ENCODE measurements around the gene TP53INP2. TPM values are rescaled to one million over a fixed set of nuclear protein-coding genes. Genes with fewer than 3 reads are reported as not detected.

Gene TP53INP2
- total RNA-seq, 1 experiment from 2014 or later, result 29.7 TPM

- TSS peak; percentile 53 for BruUV-seq (replicated peaks)
- POLR2A ChIA-PET, result interaction anchor here (0.5 kb wide), 2 partner anchors 167 to 1037 kb away, joined by 3 to 5 read pairs; no protein-coding TSS in a partner anchor
- Mint-ChIP-seq H3K9me3 (ENCODE audit: unreplicated experiment) (no peaks in the 10 kb centered on the region), H3K36me3 (ENCODE audit: insufficient read depth, unreplicated experiment) (peaks cover 33% of the 10 kb centered on the region), H3K27me3 (ENCODE audit: insufficient read depth, unreplicated experiment) (peaks cover 3% of the 10 kb centered on the region), H3K4me1 (ENCODE audit: low read depth, unreplicated experiment) (peaks cover 44% of the 10 kb centered on the region), H3K27ac (ENCODE audit: unreplicated experiment) (peak overlapping the region; percentile 99), H3K4me3 (ENCODE audit: unreplicated experiment) (peak overlapping the region; percentile 99)
- DNase-seq, result no peak
- Histone ChIP-seq H3K4me1 (peaks cover 34% of the 10 kb centered on the region), H3K27me3 (replicated peaks; ENCODE audit: control insufficient read depth, insufficient read depth, low read length) (no peaks in the 10 kb centered on the region), H3K36me3 (ENCODE audit: control insufficient read depth, insufficient read depth, low read length) (no peaks in the 10 kb centered on the region), H3K4me3 (ENCODE audit: low read depth, low read length) (peak overlapping the region; percentile 48), H3K9me3 (no peaks in the 10 kb centered on the region)
- intact Hi-C loops (cut with micrococcal nuclease; ENCODE audit: unreplicated experiment), result loop anchor here (2.0 to 5.0 kb wide), 3 partner anchors 62 to 514 kb away; no protein-coding TSS in a partner anchor
- TF ChIP-seq, protein P1, sequence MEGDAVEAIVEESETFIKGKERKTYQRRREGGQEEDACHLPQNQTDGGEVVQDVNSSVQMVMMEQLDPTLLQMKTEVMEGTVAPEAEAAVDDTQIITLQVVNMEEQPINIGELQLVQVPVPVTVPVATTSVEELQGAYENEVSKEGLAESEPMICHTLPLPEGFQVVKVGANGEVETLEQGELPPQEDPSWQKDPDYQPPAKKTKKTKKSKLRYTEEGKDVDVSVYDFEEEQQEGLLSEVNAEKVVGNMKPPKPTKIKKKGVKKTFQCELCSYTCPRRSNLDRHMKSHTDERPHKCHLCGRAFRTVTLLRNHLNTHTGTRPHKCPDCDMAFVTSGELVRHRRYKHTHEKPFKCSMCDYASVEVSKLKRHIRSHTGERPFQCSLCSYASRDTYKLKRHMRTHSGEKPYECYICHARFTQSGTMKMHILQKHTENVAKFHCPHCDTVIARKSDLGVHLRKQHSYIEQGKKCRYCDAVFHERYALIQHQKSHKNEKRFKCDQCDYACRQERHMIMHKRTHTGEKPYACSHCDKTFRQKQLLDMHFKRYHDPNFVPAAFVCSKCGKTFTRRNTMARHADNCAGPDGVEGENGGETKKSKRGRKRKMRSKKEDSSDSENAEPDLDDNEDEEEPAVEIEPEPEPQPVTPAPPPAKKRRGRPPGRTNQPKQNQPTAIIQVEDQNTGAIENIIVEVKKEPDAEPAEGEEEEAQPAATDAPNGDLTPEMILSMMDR (IDR thresholded peaks at IDR 0.05; ENCODE audit: insufficient read depth in 1 of 2, low read depth in 1 of 2, low read length in 1 of 2, severe bottlenecking in 1 of 2, unreplicated experiment in 1 of 2), result no peak
- CTCF ChIA-PET, result interaction anchor here (0.6 to 3.5 kb wide), 6 partner anchors 57 to 392 kb away, joined by 3 to 15 read pairs (median 4); no protein-coding TSS in a partner anchor
These were observed 858 bp downstream of the TP53INP2 start for GRCh38 chr20:34705008-34705396.

DNA sequence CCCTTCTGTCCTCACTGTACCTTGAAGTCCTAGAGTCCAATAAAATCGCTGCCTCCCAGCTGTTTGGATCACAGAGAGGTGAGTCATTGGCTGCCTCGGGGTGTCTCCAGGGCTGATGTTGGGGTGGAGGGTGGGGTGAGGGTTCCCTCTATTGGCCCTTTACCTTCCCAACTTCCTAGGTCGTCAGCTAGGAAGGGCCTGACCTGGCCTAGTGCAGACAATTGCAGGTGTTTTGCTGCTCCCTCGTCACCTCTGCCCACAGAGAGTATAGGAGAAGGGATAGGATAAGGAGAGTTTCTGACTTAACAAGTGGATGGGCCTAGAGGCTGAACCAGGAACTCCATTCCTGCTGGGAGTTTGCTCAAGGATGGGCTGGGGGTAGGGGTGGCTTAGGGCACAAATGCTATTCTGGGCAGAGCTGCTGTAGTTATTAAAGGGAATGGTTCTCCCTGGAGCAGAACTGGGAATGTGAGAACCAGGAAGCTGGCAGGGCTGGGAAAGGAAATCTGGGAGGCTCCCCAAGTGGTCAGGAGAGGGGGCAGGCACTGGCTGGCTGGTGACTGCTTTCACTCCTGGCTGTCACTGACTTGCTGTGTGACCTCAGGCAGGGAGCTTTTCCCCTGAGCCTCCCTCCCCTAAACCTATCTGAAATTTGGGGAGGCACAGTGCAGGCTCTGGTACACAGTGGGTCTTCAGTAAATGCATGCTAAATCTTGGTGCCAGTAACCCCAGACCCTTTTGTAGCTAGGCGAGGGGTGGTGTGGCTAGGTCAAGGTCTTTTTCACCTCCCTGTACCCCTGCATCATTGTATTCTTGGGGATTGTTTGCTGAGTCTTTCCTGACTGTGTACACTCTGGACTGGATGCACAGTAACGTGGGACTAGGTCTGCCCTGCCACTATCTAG, 1.5 kb downstream of the TP53INP2 start:
- Mint-ChIP-seq H3K36me3 (ENCODE audit: insufficient read depth, unreplicated experiment) (peaks cover 39% of the 10 kb centered on the region), H3K27me3 (ENCODE audit: insufficient read depth, unreplicated experiment) (peaks cover 3% of the 10 kb centered on the region), H3K9me3 (ENCODE audit: unreplicated experiment) (no peaks in the 10 kb centered on the region), H3K27ac (ENCODE audit: unreplicated experiment) (peak overlapping the region; percentile 99), H3K4me1 (ENCODE audit: low read depth, unreplicated experiment) (peaks cover 50% of the 10 kb centered on the region), H3K4me3 (ENCODE audit: unreplicated experiment) (peak overlapping the region; percentile 99)
- no peaks in the 10 kb centered on the region for H3K36me3 ChIP-seq (ENCODE audit: control insufficient read depth, insufficient read depth, low read length)
- H3K4me1 ChIP-seq, result peaks cover 40% of the 10 kb centered on the region
- no peaks in the 10 kb centered on the region for H3K27me3 ChIP-seq (replicated peaks; ENCODE audit: control insufficient read depth, insufficient read depth, low read length)
- intact Hi-C loops (cut with micrococcal nuclease; ENCODE audit: unreplicated experiment), result loop anchor here (2.0 to 5.0 kb wide), 3 partner anchors 62 to 515 kb away; no protein-coding TSS in a partner anchor
- DNase-seq, result peak; percentile 63 to 80
- H3K4me3 ChIP-seq (ENCODE audit: low read depth, low read length), result no peak overlapping the region
- no TSS peak for BruUV-seq (replicated peaks)
- ChIA-PET POLR2A (interaction anchor here (0.5 kb wide), 2 partner anchors 168 to 1037 kb away, joined by 3 to 5 read pairs; no protein-coding TSS in a partner anchor), CTCF (interaction anchor here (0.6 to 3.5 kb wide), 7 partner anchors 24 to 393 kb away, joined by 3 to 15 read pairs (median 3); no protein-coding TSS in a partner anchor)
- TF ChIP-seq, protein P1 (IDR thresholded peaks at IDR 0.05; ENCODE audit: insufficient read depth in 1 of 2, low read depth in 1 of 2, low read length in 1 of 2, severe bottlenecking in 1 of 2, unreplicated experiment in 1 of 2), result peak in 1 of 2 experiments; percentile 28
- H3K9me3 ChIP-seq, result no peaks in the 10 kb centered on the region

DNA sequence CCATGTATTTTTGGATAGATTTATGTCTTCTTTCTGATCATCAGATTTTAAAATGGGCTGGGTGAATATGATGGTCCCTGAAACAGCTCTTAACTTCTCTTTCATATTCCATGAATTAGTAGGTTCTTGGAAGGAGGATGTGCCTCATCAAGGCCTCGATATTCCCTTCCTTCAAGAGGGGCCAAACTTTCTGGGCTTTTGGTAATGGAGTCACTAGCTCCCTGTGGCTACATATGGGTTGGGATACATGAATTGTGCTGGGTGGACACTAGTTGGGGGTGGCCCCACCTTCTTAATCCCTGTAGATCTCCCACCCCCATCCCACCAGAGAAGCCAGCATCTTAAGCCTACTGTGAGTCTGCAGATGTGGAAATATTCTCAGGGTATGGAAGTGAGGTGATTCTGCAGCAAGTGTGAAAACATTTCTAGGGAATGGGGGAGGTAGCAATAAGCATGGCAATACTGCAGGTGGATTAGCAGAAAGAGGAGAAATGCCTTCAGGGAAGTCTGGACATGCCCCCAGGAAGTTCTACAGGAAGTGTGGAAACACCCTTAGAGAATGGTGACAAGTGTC, 2.2 kb downstream of the TP53INP2 start:
- Mint-ChIP-seq H3K36me3 (ENCODE audit: insufficient read depth, unreplicated experiment) (peaks cover 46% of the 10 kb centered on the region), H3K9me3 (ENCODE audit: unreplicated experiment) (no peaks in the 10 kb centered on the region), H3K27ac (ENCODE audit: unreplicated experiment) (peak overlapping the region; percentile 25), H3K4me3 (ENCODE audit: unreplicated experiment) (no peak overlapping the region), H3K4me1 (ENCODE audit: low read depth, unreplicated experiment) (peaks cover 53% of the 10 kb centered on the region), H3K27me3 (ENCODE audit: insufficient read depth, unreplicated experiment) (peaks cover 3% of the 10 kb centered on the region)
- ChIA-PET CTCF (interaction anchor here (0.6 to 2.9 kb wide), 2 partner anchors 24 to 168 kb away, joined by 3 to 15 read pairs; no protein-coding TSS in a partner anchor), POLR2A (interaction anchor here (0.5 kb wide), 1 partner anchor 25 kb away, joined by 4 read pairs; no protein-coding TSS in a partner anchor)
- intact Hi-C loops (cut with micrococcal nuclease; ENCODE audit: unreplicated experiment), result loop anchor here (5.0 kb wide), 2 partner anchors 61 to 84 kb away; no protein-coding TSS in a partner anchor
- no peak overlapping the region for H3K4me3 ChIP-seq (ENCODE audit: low read depth, low read length)
- BruUV-seq (replicated peaks), result no TSS peak
- H3K27me3 ChIP-seq (replicated peaks; ENCODE audit: control insufficient read depth, insufficient read depth, low read length), result no peaks in the 10 kb centered on the region
- H3K9me3 ChIP-seq, result no peaks in the 10 kb centered on the region
- peaks cover 40% of the 10 kb centered on the region for H3K4me1 ChIP-seq
- DNase-seq, result peak in 1 of 2 experiments; percentile 31
- TF ChIP-seq, protein P1 (IDR thresholded peaks at IDR 0.05; ENCODE audit: insufficient read depth in 1 of 2, low read depth in 1 of 2, low read length in 1 of 2, severe bottlenecking in 1 of 2, unreplicated experiment in 1 of 2), result no peak
- no peaks in the 10 kb centered on the region for H3K36me3 ChIP-seq (ENCODE audit: control insufficient read depth, insufficient read depth, low read length)

Data from Caco-2 (cell line).